Measurements from ENCODE around the gene GIGYF1. TPM values are rescaled to one million over a fixed set of nuclear protein-coding genes. Genes with fewer than 3 reads are reported as not detected.
"Not testable (repeated sequence)": the region's sequence is repeated elsewhere in the genome, so short reads cannot be mapped to it uniquely, and the experiment has no call there.

GIGYF1 gene
- total RNA-seq, 2 donors from 2014 or later: 37.0 to 82.2 TPM

- peak in 2 of 4 experiments; percentile 13 to 17 for TF ChIP-seq CTCF (IDR thresholded peaks at IDR 0.05)
- TF ChIP-seq POLR2AphosphoS5 (IDR thresholded peaks at IDR 0.05): peak; percentile 97
- TF ChIP-seq POLR2A (IDR thresholded peaks at IDR 0.05): peak; percentile 88
- intact Hi-C loops (cut with DNase I): loop anchor here (2.0 to 10.0 kb wide), 2 partner anchors 61 to 199 kb away; partner anchors contain the start of genes MOSPD3 and TSC22D4
- DNase-seq (ENCODE audit: low spot score): peak; percentile 99
- H3K36me3 ChIP-seq: peaks cover 5 to 10% of the 10 kb centered on the region in 2 donors
- H3K9me3 ChIP-seq: no peaks in the 10 kb centered on the region
- under 1% methylated on average over 53 of the region's 65 CpGs for WGBS
- H3K4me1 ChIP-seq (replicated peaks): peaks cover 4% of the 10 kb centered on the region
- peak within 1 kb of the TSS; percentile 98 to 99 for H3K4me3 ChIP-seq
- H3K27me3 ChIP-seq (replicated peaks; ENCODE audit: insufficient read depth): no peaks in the 10 kb centered on the region
- peak within 1 kb of the TSS; percentile 99 for H3K27ac ChIP-seq
Measured at GRCh38 chr7:100673302-100673941, 20.6 kb downstream of the GIGYF1 start, which contains the start of gene GNB2. TSS of gene GNB2 (plus strand) at chr7:100673740. CDS start at chr7:100676266, 2,526 bp downstream.

GRCh38 chr7:100671353-100672327 lies 22.4 kb downstream of the GIGYF1 start:
- intact Hi-C loops (cut with DNase I): loop anchor here (2.0 to 10.0 kb wide), 2 partner anchors 59 to 197 kb away; partner anchors contain the start of genes MOSPD3 and TSC22D4
- Histone ChIP-seq H3K4me3 (no peak overlapping the region), H3K4me1 (replicated peaks) (no peaks in the 10 kb centered on the region), H3K27me3 (replicated peaks; ENCODE audit: insufficient read depth) (no peaks in the 10 kb centered on the region), H3K9me3 (no peaks in the 10 kb centered on the region), H3K36me3 (no peaks in the 10 kb centered on the region), H3K27ac (no peak overlapping the region)
- no peak for DNase-seq (ENCODE audit: low spot score)
- 90% methylated on average over 18 of the region's 18 CpGs for WGBS
- TF ChIP-seq POLR2AphosphoS5 (IDR thresholded peaks at IDR 0.05): no peak
- TF ChIP-seq CTCF (IDR thresholded peaks at IDR 0.05): no peak
- TF ChIP-seq POLR2A (IDR thresholded peaks at IDR 0.05): no peak

- Histone ChIP-seq H3K27me3 (replicated peaks; ENCODE audit: insufficient read depth) (no peaks in the 10 kb centered on the region), H3K9me3 (no peaks in the 10 kb centered on the region)
- 70% methylated on average over 8 of the region's 8 CpGs for WGBS
Measured at GRCh38 chr7:100670074-100670473, 24.0 kb downstream of the GIGYF1 start.

GRCh38 chr7:100669106-100669505 lies 24.9 kb downstream of the GIGYF1 start:
- intact Hi-C loops (cut with DNase I); H3K4me1 ChIP-seq (replicated peaks); H3K27me3 ChIP-seq (replicated peaks; ENCODE audit: insufficient read depth); H3K36me3 ChIP-seq; H3K4me3 ChIP-seq; H3K27ac ChIP-seq; H3K9me3 ChIP-seq; DNase-seq (ENCODE audit: low spot score): not testable (repeated sequence)
- 95% methylated on average over 12 of the region's 12 CpGs for WGBS

More at GRCh38 chr7:100670074-100670473, 24.0 kb downstream of the GIGYF1 start:
- H3K36me3 ChIP-seq: no peaks in the 10 kb centered on the region
- H3K27ac ChIP-seq: no peak overlapping the region
- no peak for TF ChIP-seq CTCF (IDR thresholded peaks at IDR 0.05)
- TF ChIP-seq POLR2A (IDR thresholded peaks at IDR 0.05): no peak
- no peak for TF ChIP-seq POLR2AphosphoS5 (IDR thresholded peaks at IDR 0.05)
- H3K4me3 ChIP-seq: no peak overlapping the region
- no peaks in the 10 kb centered on the region for H3K4me1 ChIP-seq (replicated peaks)
- DNase-seq (ENCODE audit: low spot score): no peak
- intact Hi-C loops (cut with DNase I): loop anchor here (10.0 kb wide), 1 partner anchor 195 kb away; the partner anchor contains the start of gene TSC22D4

- Histone ChIP-seq H3K27me3 (replicated peaks; ENCODE audit: insufficient read depth) (no peaks in the 10 kb centered on the region), H3K36me3 (no peaks in the 10 kb centered on the region), H3K27ac (no peak overlapping the region), H3K4me3 (no peak overlapping the region), H3K4me1 (replicated peaks) (no peaks in the 10 kb centered on the region), H3K9me3 (no peaks in the 10 kb centered on the region)
- intact Hi-C loops (cut with DNase I): no loop called here
- TF ChIP-seq CTCF (IDR thresholded peaks at IDR 0.05) (no peak), POLR2A (IDR thresholded peaks at IDR 0.05) (no peak), POLR2AphosphoS5 (IDR thresholded peaks at IDR 0.05) (no peak)
- WGBS: 73% methylated on average over 2 of the region's 2 CpGs
- DNase-seq (ENCODE audit: low spot score): no peak
Measured at GRCh38 chr7:100668069-100668449, 26.0 kb downstream of the GIGYF1 start.
